Measurements from ENCODE around the gene HOOK2. TPM values are rescaled to one million over a fixed set of nuclear protein-coding genes. Genes with fewer than 3 reads are reported as not detected.
A peak's percentile ranks its signal among the peaks of the same experiment; 100 is the strongest.

The HOOK2 gene
- total and polyA plus RNA-seq, 2 experiments from 2014 or later, result 56.9 to 86.4 TPM

DNA sequence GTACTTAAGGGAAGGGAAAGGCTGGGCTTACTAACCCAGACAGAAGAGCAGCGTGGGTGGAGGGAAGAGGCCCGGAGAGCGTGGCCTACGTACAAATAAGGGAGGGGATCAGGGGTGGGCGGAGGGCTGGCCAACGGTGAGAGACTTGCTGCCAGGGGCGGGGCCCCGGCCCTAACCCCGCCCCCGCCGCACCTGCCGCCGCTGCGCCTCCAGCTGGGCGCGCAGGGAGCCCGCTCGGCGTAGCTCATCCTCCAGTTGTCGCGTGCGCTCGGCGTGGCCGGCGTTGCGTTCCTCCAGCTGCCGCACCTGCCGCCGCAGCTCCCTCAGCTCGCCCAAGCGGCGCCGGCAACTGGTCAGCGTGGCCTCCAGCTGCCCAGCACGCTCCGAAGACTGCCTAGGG, 5.7 kb downstream of the HOOK2 start:
- H3K4me3 Mint-ChIP-seq, result peak overlapping the region; percentile 42; the same call in 2 of the 3 replicates
- H3K4me3 ChIP-seq, result peak overlapping the region; percentile 43; the same call in 1 of the 2 replicates
- peaks cover 51% of the 10 kb centered on the region for H3K36me3 Mint-ChIP-seq (ENCODE audit: low read depth)
- H3K9me2 ChIP-seq (ENCODE audit: insufficient read depth), result no peaks in the 10 kb centered on the region
- ATAC-seq, result peak; percentile 72
- H3K27ac ChIP-seq (ENCODE audit: low read depth), result peak overlapping the region; percentile 75; the same call in 1 of the 2 replicates
- H3K27me3 ChIP-seq (ENCODE audit: insufficient read depth), result no peaks in the 10 kb centered on the region
- H3K27ac Mint-ChIP-seq, result no peak overlapping the region
- no peaks in the 10 kb centered on the region; the same call in 1 of the 2 replicates for H4K20me1 ChIP-seq (replicated peaks; ENCODE audit: insufficient read depth)
- H3K4me1 ChIP-seq (ENCODE audit: insufficient read depth), result peaks cover 9% of the 10 kb centered on the region; the same call in 1 of the 2 replicates
- TF ChIP-seq, protein P1, sequence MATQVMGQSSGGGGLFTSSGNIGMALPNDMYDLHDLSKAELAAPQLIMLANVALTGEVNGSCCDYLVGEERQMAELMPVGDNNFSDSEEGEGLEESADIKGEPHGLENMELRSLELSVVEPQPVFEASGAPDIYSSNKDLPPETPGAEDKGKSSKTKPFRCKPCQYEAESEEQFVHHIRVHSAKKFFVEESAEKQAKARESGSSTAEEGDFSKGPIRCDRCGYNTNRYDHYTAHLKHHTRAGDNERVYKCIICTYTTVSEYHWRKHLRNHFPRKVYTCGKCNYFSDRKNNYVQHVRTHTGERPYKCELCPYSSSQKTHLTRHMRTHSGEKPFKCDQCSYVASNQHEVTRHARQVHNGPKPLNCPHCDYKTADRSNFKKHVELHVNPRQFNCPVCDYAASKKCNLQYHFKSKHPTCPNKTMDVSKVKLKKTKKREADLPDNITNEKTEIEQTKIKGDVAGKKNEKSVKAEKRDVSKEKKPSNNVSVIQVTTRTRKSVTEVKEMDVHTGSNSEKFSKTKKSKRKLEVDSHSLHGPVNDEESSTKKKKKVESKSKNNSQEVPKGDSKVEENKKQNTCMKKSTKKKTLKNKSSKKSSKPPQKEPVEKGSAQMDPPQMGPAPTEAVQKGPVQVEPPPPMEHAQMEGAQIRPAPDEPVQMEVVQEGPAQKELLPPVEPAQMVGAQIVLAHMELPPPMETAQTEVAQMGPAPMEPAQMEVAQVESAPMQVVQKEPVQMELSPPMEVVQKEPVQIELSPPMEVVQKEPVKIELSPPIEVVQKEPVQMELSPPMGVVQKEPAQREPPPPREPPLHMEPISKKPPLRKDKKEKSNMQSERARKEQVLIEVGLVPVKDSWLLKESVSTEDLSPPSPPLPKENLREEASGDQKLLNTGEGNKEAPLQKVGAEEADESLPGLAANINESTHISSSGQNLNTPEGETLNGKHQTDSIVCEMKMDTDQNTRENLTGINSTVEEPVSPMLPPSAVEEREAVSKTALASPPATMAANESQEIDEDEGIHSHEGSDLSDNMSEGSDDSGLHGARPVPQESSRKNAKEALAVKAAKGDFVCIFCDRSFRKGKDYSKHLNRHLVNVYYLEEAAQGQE (IDR thresholded peaks at IDR 0.05; ENCODE audit: unreplicated experiment), result no peak
- TF ChIP-seq STAT1 (IDR thresholded peaks at IDR 0.05; ENCODE audit: unreplicated experiment), result no peak
- TF ChIP-seq CREB1 (CRISPR knock-in tag; IDR thresholded peaks at IDR 0.05; ENCODE audit: low read depth), result peak; percentile 55
- TF ChIP-seq EZH2 (IDR thresholded peaks at IDR 0.05; ENCODE audit: low read depth, unreplicated experiment), result no peak
- TF ChIP-seq ZNF331 (CRISPR knock-in tag; IDR thresholded peaks at IDR 0.05; ENCODE audit: low read depth), result no peak
- TF ChIP-seq, protein P2, sequence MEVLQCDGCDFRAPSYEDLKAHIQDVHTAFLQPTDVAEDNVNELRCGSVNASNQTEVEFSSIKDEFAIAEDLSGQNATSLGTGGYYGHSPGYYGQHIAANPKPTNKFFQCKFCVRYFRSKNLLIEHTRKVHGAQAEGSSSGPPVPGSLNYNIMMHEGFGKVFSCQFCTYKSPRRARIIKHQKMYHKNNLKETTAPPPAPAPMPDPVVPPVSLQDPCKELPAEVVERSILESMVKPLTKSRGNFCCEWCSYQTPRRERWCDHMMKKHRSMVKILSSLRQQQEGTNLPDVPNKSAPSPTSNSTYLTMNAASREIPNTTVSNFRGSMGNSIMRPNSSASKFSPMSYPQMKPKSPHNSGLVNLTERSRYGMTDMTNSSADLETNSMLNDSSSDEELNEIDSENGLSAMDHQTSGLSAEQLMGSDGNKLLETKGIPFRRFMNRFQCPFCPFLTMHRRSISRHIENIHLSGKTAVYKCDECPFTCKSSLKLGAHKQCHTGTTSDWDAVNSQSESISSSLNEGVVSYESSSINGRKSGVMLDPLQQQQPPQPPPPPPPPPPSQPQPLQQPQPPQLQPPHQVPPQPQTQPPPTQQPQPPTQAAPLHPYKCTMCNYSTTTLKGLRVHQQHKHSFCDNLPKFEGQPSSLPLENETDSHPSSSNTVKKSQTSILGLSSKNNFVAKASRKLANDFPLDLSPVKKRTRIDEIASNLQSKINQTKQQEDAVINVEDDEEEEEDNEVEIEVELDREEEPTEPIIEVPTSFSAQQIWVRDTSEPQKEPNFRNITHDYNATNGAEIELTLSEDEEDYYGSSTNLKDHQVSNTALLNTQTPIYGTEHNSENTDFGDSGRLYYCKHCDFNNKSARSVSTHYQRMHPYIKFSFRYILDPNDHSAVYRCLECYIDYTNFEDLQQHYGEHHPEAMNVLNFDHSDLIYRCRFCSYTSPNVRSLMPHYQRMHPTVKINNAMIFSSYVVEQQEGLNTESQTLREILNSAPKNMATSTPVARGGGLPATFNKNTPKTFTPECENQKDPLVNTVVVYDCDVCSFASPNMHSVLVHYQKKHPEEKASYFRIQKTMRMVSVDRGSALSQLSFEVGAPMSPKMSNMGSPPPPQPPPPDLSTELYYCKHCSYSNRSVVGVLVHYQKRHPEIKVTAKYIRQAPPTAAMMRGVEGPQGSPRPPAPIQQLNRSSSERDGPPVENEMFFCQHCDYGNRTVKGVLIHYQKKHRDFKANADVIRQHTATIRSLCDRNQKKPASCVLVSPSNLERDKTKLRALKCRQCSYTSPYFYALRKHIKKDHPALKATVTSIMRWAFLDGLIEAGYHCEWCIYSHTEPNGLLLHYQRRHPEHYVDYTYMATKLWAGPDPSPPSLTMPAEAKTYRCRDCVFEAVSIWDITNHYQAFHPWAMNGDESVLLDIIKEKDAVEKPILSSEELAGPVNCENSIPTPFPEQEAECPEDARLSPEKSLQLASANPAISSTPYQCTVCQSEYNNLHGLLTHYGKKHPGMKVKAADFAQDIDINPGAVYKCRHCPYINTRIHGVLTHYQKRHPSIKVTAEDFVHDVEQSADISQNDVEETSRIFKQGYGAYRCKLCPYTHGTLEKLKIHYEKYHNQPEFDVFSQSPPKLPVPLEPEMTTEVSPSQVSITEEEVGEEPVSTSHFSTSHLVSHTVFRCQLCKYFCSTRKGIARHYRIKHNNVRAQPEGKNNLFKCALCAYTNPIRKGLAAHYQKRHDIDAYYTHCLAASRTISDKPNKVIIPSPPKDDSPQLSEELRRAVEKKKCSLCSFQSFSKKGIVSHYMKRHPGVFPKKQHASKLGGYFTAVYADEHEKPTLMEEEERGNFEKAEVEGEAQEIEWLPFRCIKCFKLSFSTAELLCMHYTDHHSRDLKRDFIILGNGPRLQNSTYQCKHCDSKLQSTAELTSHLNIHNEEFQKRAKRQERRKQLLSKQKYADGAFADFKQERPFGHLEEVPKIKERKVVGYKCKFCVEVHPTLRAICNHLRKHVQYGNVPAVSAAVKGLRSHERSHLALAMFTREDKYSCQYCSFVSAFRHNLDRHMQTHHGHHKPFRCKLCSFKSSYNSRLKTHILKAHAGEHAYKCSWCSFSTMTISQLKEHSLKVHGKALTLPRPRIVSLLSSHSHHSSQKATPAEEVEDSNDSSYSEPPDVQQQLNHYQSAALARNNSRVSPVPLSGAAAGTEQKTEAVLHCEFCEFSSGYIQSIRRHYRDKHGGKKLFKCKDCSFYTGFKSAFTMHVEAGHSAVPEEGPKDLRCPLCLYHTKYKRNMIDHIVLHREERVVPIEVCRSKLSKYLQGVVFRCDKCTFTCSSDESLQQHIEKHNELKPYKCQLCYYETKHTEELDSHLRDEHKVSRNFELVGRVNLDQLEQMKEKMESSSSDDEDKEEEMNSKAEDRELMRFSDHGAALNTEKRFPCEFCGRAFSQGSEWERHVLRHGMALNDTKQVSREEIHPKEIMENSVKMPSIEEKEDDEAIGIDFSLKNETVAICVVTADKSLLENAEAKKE (CRISPR knock-in tag; IDR thresholded peaks at IDR 0.05), result no peak
- no peak for TF ChIP-seq ZNF114 (CRISPR knock-in tag; IDR thresholded peaks at IDR 0.05)
- no peak for TF ChIP-seq JUNB (IDR thresholded peaks at IDR 0.05; ENCODE audit: unreplicated experiment)
- TF ChIP-seq, protein P3, sequence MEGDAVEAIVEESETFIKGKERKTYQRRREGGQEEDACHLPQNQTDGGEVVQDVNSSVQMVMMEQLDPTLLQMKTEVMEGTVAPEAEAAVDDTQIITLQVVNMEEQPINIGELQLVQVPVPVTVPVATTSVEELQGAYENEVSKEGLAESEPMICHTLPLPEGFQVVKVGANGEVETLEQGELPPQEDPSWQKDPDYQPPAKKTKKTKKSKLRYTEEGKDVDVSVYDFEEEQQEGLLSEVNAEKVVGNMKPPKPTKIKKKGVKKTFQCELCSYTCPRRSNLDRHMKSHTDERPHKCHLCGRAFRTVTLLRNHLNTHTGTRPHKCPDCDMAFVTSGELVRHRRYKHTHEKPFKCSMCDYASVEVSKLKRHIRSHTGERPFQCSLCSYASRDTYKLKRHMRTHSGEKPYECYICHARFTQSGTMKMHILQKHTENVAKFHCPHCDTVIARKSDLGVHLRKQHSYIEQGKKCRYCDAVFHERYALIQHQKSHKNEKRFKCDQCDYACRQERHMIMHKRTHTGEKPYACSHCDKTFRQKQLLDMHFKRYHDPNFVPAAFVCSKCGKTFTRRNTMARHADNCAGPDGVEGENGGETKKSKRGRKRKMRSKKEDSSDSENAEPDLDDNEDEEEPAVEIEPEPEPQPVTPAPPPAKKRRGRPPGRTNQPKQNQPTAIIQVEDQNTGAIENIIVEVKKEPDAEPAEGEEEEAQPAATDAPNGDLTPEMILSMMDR (conservative IDR thresholded peaks at IDR 0.05; ENCODE audit: low read depth in 2 of 2), result peak in 1 of 2 experiments; percentile 44; a peak in 2 of 4 replicates
- no peak for TF ChIP-seq EZH2phosphoT487 (IDR thresholded peaks at IDR 0.05; ENCODE audit: unreplicated experiment)
- TF ChIP-seq POLR2AphosphoS5 (IDR thresholded peaks at IDR 0.05; ENCODE audit: low read depth), result peak; percentile 39; the same call in 1 of the 2 replicates
- TF ChIP-seq, protein P4, sequence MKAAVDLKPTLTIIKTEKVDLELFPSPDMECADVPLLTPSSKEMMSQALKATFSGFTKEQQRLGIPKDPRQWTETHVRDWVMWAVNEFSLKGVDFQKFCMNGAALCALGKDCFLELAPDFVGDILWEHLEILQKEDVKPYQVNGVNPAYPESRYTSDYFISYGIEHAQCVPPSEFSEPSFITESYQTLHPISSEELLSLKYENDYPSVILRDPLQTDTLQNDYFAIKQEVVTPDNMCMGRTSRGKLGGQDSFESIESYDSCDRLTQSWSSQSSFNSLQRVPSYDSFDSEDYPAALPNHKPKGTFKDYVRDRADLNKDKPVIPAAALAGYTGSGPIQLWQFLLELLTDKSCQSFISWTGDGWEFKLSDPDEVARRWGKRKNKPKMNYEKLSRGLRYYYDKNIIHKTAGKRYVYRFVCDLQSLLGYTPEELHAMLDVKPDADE (IDR thresholded peaks at IDR 0.05), result no peak
- TF ChIP-seq NANOG (IDR thresholded peaks at IDR 0.05; ENCODE audit: borderline replicate concordance), result no peak
- peaks cover 3% of the 10 kb centered on the region; the same call in 2 of the 3 replicates for H3K9me3 Mint-ChIP-seq
- peak overlapping the region; percentile 76 for H3K4me2 ChIP-seq
- peaks cover 26% of the 10 kb centered on the region for H3K4me1 Mint-ChIP-seq
- 0 out of 2 replicates have a peak, but pooled peaks cover 10% of the 10 kb centered on the region for H3K36me3 ChIP-seq (ENCODE audit: insufficient read depth)
- peaks cover 32% of the 10 kb centered on the region for H3F3A ChIP-seq (replicated peaks; ENCODE audit: low read depth)
- H2AFZ ChIP-seq, result no peak overlapping the region
- H3K79me2 ChIP-seq (replicated peaks; ENCODE audit: insufficient read depth), result peaks cover 9% of the 10 kb centered on the region; the same call in 1 of the 2 replicates
- DNase-seq (ENCODE audit: low spot score), result peak; percentile 94
- H3K27me3 Mint-ChIP-seq (ENCODE audit: insufficient read depth, low read depth, poor library complexity), result peaks cover 28% of the 10 kb centered on the region
